Raji (cell line): ENCODE results near the gene CCND2.

ENCODE experiments used
- POLR2A ChIP-seq: IDR thresholded peaks from 2 replicates; pipeline ENCODE4 v1.6.1; 2011; ENCODE audit warnings: low read depth, low read length, control low read depth; ENCODE audit not compliant: insufficient read depth

Gene CCND2

GRCh38 chr12:4289998-4290790, 16.6 kb downstream of the CCND2 start:
- no peak for TF ChIP-seq POLR2A

GRCh38 chr12:4292341-4293073, 18.9 kb downstream of the CCND2 start:
- TF ChIP-seq POLR2A: no peak

GRCh38 chr12:4293299-4293965, 19.9 kb downstream of the CCND2 start:
- TF ChIP-seq POLR2A: no peak

GRCh38 chr12:4293966-4294505, 20.5 kb downstream of the CCND2 start:
- TF ChIP-seq POLR2A: no peak

GRCh38 chr12:4296751-4297150, 23.2 kb downstream of the CCND2 start:
- no peak for TF ChIP-seq POLR2A

GRCh38 chr12:4297617-4298016, 24.1 kb downstream of the CCND2 start:
- no peak for TF ChIP-seq POLR2A

- no peak for TF ChIP-seq POLR2A
These were observed 27.3 kb downstream of the CCND2 start for GRCh38 chr12:4300883-4301282.

- no peak for TF ChIP-seq POLR2A
These were observed 28.5 kb downstream of the CCND2 start for GRCh38 chr12:4301932-4302501.

- no peak for TF ChIP-seq POLR2A
These were observed 29.3 kb downstream of the CCND2 start for GRCh38 chr12:4302881-4303280.

- no peak for TF ChIP-seq POLR2A
These were observed 30.2 kb downstream of the CCND2 start for GRCh38 chr12:4303750-4304149.

GRCh38 chr12:4307593-4308333, 34.2 kb downstream of the CCND2 start:
- TF ChIP-seq POLR2A: no peak

- no peak for TF ChIP-seq POLR2A
These were observed 34.9 kb downstream of the CCND2 start for GRCh38 chr12:4308334-4308950.

GRCh38 chr12:4311776-4312175, 38.2 kb downstream of the CCND2 start:
- no peak for TF ChIP-seq POLR2A

- TF ChIP-seq POLR2A: no peak
These were observed 38.7 kb downstream of the CCND2 start for GRCh38 chr12:4312251-4312650.
